Smooth muscle cell (in vitro differentiated cells): ENCODE data around the gene FAAP100. TPM values are rescaled to one million over a fixed set of nuclear protein-coding genes. Genes with fewer than 3 reads are reported as not detected.

ENCODE experiments used
- DNase-seq: peaks from one replicate; lab custom pipeline; 2025; ENCODE audit not compliant: unreplicated experiment; lab: John Stamatoyannopoulos, UW
- H2AFZ ChIP-seq: fragments of 200-600 bp; sonication (generic); 2 replicates; pipeline ENCODE4 v1.6.0; 2016; ENCODE audit warnings: antibody characterized with exemption, low read depth, mild to moderate bottlenecking
- H3F3A ChIP-seq: fragments of 200-600 bp; sonication (generic); 2 replicates; pipeline ENCODE4 v1.6.0; 2017; ENCODE audit warnings: antibody characterized with exemption, low read depth
- H3K27ac ChIP-seq: fragments of 200-600 bp; sonication (generic); 2 replicates; pipeline ENCODE4 v1.5.1; 2016; ENCODE audit warnings: low read depth, mild to moderate bottlenecking
- H3K27me3 ChIP-seq: fragments of 200-600 bp; sonication (generic); 2 replicates; pipeline ENCODE4 v1.6.1; 2016; ENCODE audit warnings: low read depth, mild to moderate bottlenecking
- H3K36me3 ChIP-seq: fragments of 200-600 bp; sonication (generic); 2 replicates; pipeline ENCODE4 v1.5.1; 2016; ENCODE audit warnings: low read depth
- H3K4me1 ChIP-seq: fragments of 200-600 bp; sonication (generic); 2 replicates; pipeline ENCODE4 v1.5.1; 2016; ENCODE audit warnings: low read depth
- H3K4me2 ChIP-seq: fragments of 200-600 bp; sonication (generic); 2 replicates; pipeline ENCODE4 v1.6.0; 2016; ENCODE audit warnings: mild to moderate bottlenecking
- H3K4me3 ChIP-seq: fragments of 200-600 bp; sonication (generic); 2 replicates; pipeline ENCODE4 v1.5.1; 2016; ENCODE audit warnings: mild to moderate bottlenecking
- H3K79me2 ChIP-seq: fragments of 200-600 bp; sonication (generic); 2 replicates; pipeline ENCODE4 v1.6.0; 2016; ENCODE audit warnings: low read depth, mild to moderate bottlenecking
- H3K9ac ChIP-seq: fragments of 200-600 bp; sonication (generic); 2 replicates; pipeline ENCODE4 v1.6.0; 2016; ENCODE audit warnings: low read depth
- H3K9me3 ChIP-seq: fragments of 200-600 bp; sonication (generic); replicated peaks from 2 replicates; pipeline ENCODE4 v1.5.1; 2016; ENCODE audit warnings: low read depth
- H4K20me1 ChIP-seq: fragments of 200-600 bp; sonication (generic); 2 replicates; pipeline ENCODE4 v1.6.0; 2016; ENCODE audit warnings: low read depth
- CTCF ChIP-seq: fragments of 200-600 bp; sonication (generic); IDR thresholded peaks from 2 replicates; pipeline ENCODE4 v1.5.1; 2017; ENCODE audit warnings: borderline replicate concordance, mild to moderate bottlenecking, antibody characterized with exemption; ENCODE audit not compliant: insufficient read depth, poor library complexity, severe bottlenecking
- WGBS: methylation state at CpG from one replicate; pipeline ENCODE4 v1.1.7; 2016; ENCODE audit warnings: low lambda C conversion rate; 5-methylcytosine and 5-hydroxymethylcytosine counted together
- polyA plus RNA-seq: library from polyadenylated mRNA; unstranded; fragments of >200 nt; fragmentation: Nextera tagmentation; extraction: Ambion mirVana; gene quantifications from 2 replicates; pipeline ENCODE4 v1.2.1, GENCODE V29; 2016
- total RNA-seq: library from RNA; depleted of rRNA; stranded (reverse); fragments of >200 nt; gene quantifications from 2 replicates; pipeline ENCODE4 v1.2.3, GENCODE V29; 2014

FAAP100 gene
- total and polyA plus RNA-seq, 2 experiments from 2014 or later, result 17.9 to 28.5 TPM

- Histone ChIP-seq H3K4me1 (peaks cover 3% of the 10 kb centered on the region), H3K36me3 (no peaks in the 10 kb centered on the region), H3K4me3 (peak overlapping the region; percentile 86), H3K9me3 (no peaks in the 10 kb centered on the region), H3K27me3 (no peaks in the 10 kb centered on the region), H3K79me2 (peaks cover 14% of the 10 kb centered on the region), H3K9ac (peak overlapping the region; percentile 79), H2AFZ (no peak overlapping the region), H3K4me2 (peak overlapping the region; percentile 87), H4K20me1 (peaks cover 13% of the 10 kb centered on the region), H3K27ac (peak overlapping the region; percentile 6), H3F3A (peaks cover 17% of the 10 kb centered on the region)
- TF ChIP-seq CTCF, result no peak
- no peak for DNase-seq
- 5% methylated on average over 56 of the region's 69 CpGs for WGBS
These were observed 502 bp downstream of the FAAP100 start for GRCh38 chr17:81551458-81552243.

DNA sequence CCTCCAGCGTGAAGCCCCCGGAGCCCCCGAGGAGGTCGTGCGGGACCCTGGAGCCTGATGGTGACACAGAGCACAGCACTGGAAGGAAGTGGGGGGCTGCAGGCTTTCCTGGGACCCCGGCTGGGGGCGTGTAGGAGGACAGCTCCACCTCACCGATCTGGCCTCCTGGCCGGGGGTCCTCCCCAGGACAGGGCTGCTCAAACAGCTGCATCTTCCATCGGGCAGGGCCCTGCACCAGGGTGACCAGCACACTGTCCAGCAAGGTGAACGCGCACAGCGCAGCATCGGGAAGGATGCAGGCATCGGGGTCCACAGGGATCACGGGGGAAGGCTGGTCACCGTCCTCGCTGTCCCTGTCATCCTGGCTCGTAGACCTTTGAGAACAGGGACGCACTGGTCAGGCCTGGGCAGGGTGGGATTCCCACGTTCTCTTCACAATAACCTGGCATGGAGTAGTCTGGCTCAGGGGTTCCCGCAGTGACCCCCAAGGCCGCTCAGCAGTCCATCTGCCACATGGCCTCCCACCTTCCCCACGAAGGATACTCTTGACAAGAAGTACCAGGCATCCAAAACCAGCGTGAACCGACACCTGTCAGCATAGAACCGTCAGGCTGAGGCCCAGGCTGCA is 1.2 kb downstream of the FAAP100 start:
- no peak for DNase-seq
- H3K4me1 ChIP-seq, result peaks cover 3% of the 10 kb centered on the region
- no peak overlapping the region for H2AFZ ChIP-seq
- peak overlapping the region; percentile 86 for H3K4me3 ChIP-seq
- peaks cover 14% of the 10 kb centered on the region for H3K79me2 ChIP-seq
- peaks cover 14% of the 10 kb centered on the region for H3F3A ChIP-seq
- H3K27me3 ChIP-seq, result no peaks in the 10 kb centered on the region
- H3K27ac ChIP-seq, result no peak overlapping the region
- H3K36me3 ChIP-seq, result no peaks in the 10 kb centered on the region
- 95% methylated on average over 27 of the region's 27 CpGs for WGBS
- peak overlapping the region; percentile 79 for H3K9ac ChIP-seq
- H4K20me1 ChIP-seq, result peaks cover 9% of the 10 kb centered on the region
- H3K4me2 ChIP-seq, result peak overlapping the region; percentile 87
- no peaks in the 10 kb centered on the region for H3K9me3 ChIP-seq
- no peak for TF ChIP-seq CTCF

DNA sequence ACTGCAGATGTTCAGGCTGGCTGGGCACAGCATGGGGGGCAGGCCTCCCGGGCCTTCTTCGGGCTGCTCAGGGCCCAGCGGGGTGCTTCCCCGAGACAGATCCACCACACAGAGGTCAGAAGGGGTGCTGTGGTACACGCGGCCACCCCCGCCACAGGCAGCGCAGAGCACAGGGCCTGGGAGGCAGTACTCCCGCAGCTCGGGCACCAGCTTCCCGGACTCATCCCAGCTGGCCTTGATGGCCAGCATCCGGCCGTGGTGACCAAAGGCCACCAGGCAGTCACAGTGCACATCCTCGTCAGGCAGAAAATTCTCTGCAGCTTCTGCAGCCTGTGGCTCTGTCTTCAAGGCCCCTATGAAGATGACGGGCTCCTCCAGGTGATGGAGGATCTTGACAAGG is 1.9 kb downstream of the FAAP100 start:
- H3K9ac ChIP-seq, result no peak overlapping the region
- no peaks in the 10 kb centered on the region for H3K27me3 ChIP-seq
- no peak for DNase-seq
- no peak overlapping the region for H3K4me2 ChIP-seq
- peaks cover 9% of the 10 kb centered on the region for H4K20me1 ChIP-seq
- H3K79me2 ChIP-seq, result peaks cover 14% of the 10 kb centered on the region
- H3K9me3 ChIP-seq, result no peaks in the 10 kb centered on the region
- no peak overlapping the region for H2AFZ ChIP-seq
- 99% methylated on average over 14 of the region's 15 CpGs for WGBS
- peaks cover 8% of the 10 kb centered on the region for H3F3A ChIP-seq
- peaks cover 3% of the 10 kb centered on the region for H3K4me1 ChIP-seq
- no peaks in the 10 kb centered on the region for H3K36me3 ChIP-seq
- H3K4me3 ChIP-seq, result no peak overlapping the region
- no peak for TF ChIP-seq CTCF
- H3K27ac ChIP-seq, result no peak overlapping the region
